Measurements from ENCODE around the gene PDZRN3. TPM values are rescaled to one million over a fixed set of nuclear protein-coding genes. Genes with fewer than 3 reads are reported as not detected.

PDZRN3 gene
- total RNA-seq, 1 donor from 2014 or later, result 3.4 TPM

GRCh38 chr3:73543412-73543811 is 81.3 kb downstream of the PDZRN3 start:
- Histone ChIP-seq H3K27me3 (no peaks in the 10 kb centered on the region), H3K9me3 (ENCODE audit: low read depth) (no peaks in the 10 kb centered on the region), H3K4me3 (no peak overlapping the region), H3K4me1 (no peaks in the 10 kb centered on the region), H3K36me3 (no peaks in the 10 kb centered on the region), H3K4me2 (no peak overlapping the region), H3K9ac (no peak overlapping the region), H2AFZ (replicated peaks) (no peak overlapping the region), H3K79me2 (ENCODE audit: low read depth) (no peaks in the 10 kb centered on the region), H4K20me1 (ENCODE audit: low read depth) (no peaks in the 10 kb centered on the region), H3F3A (ENCODE audit: low read depth) (no peaks in the 10 kb centered on the region), H3K27ac (no peak overlapping the region)
- Mint-ChIP-seq H3K4me1 (peaks cover 9% of the 10 kb centered on the region), H3K36me3 (peaks cover 2% of the 10 kb centered on the region), H3K4me3 (no peak overlapping the region), H3K27ac (no peak overlapping the region), H3K27me3 (ENCODE audit: insufficient read depth, low read depth) (no peaks in the 10 kb centered on the region), H3K9me3 (no peaks in the 10 kb centered on the region)
- TF ChIP-seq EZH2 (IDR thresholded peaks at IDR 0.05) (no peak), EZH2phosphoT487 (IDR thresholded peaks at IDR 0.05) (no peak), CTCF (IDR thresholded peaks at IDR 0.05) (no peak)
- no peak for DNase-seq (ENCODE audit: low spot score)

GRCh38 chr3:73542136-73542535 is 82.6 kb downstream of the PDZRN3 start:
- no peaks in the 10 kb centered on the region for H3K27me3 ChIP-seq
- H3K9me3 ChIP-seq (ENCODE audit: low read depth), result no peaks in the 10 kb centered on the region
- no peaks in the 10 kb centered on the region for H4K20me1 ChIP-seq (ENCODE audit: low read depth)
- Mint-ChIP-seq H3K4me1 (peaks cover 3% of the 10 kb centered on the region), H3K27me3 (ENCODE audit: insufficient read depth, low read depth) (no peaks in the 10 kb centered on the region), H3K4me3 (no peak overlapping the region), H3K27ac (no peak overlapping the region), H3K9me3 (no peaks in the 10 kb centered on the region), H3K36me3 (peaks cover 2% of the 10 kb centered on the region)
- H3K79me2 ChIP-seq (ENCODE audit: low read depth), result no peaks in the 10 kb centered on the region
- H3K4me1 ChIP-seq, result no peaks in the 10 kb centered on the region
- no peaks in the 10 kb centered on the region for H3F3A ChIP-seq (ENCODE audit: low read depth)
- no peak for TF ChIP-seq CTCF (IDR thresholded peaks at IDR 0.05)
- no peak for TF ChIP-seq EZH2phosphoT487 (IDR thresholded peaks at IDR 0.05)
- no peak for TF ChIP-seq EZH2 (IDR thresholded peaks at IDR 0.05)
- no peak for DNase-seq (ENCODE audit: low spot score)
- no peak overlapping the region for H3K4me2 ChIP-seq
- no peak overlapping the region for H3K4me3 ChIP-seq
- no peaks in the 10 kb centered on the region for H3K36me3 ChIP-seq
- no peak overlapping the region for H3K27ac ChIP-seq
- no peak overlapping the region for H2AFZ ChIP-seq (replicated peaks)
- H3K9ac ChIP-seq, result no peak overlapping the region

GRCh38 chr3:73540969-73541740 is 83.6 kb downstream of the PDZRN3 start:
- no peaks in the 10 kb centered on the region for H3K4me1 ChIP-seq
- H3K4me3 ChIP-seq, result no peak overlapping the region
- no peak overlapping the region for H3K27ac ChIP-seq
- Mint-ChIP-seq H3K9me3 (no peaks in the 10 kb centered on the region), H3K4me3 (no peak overlapping the region), H3K36me3 (peaks cover 2% of the 10 kb centered on the region), H3K27ac (no peak overlapping the region), H3K4me1 (peaks cover 2% of the 10 kb centered on the region), H3K27me3 (ENCODE audit: insufficient read depth, low read depth) (no peaks in the 10 kb centered on the region)
- H3K27me3 ChIP-seq, result no peaks in the 10 kb centered on the region
- no peaks in the 10 kb centered on the region for H3F3A ChIP-seq (ENCODE audit: low read depth)
- no peak overlapping the region for H3K4me2 ChIP-seq
- no peaks in the 10 kb centered on the region for H3K9me3 ChIP-seq (ENCODE audit: low read depth)
- no peaks in the 10 kb centered on the region for H4K20me1 ChIP-seq (ENCODE audit: low read depth)
- H3K9ac ChIP-seq, result no peak overlapping the region
- no peaks in the 10 kb centered on the region for H3K36me3 ChIP-seq
- TF ChIP-seq EZH2phosphoT487 (IDR thresholded peaks at IDR 0.05), result no peak
- no peak overlapping the region for H2AFZ ChIP-seq (replicated peaks)
- no peak for DNase-seq (ENCODE audit: low spot score)
- H3K79me2 ChIP-seq (ENCODE audit: low read depth), result no peaks in the 10 kb centered on the region

- H3K9me3 Mint-ChIP-seq, result no peaks in the 10 kb centered on the region
- no peak overlapping the region for H3K27ac ChIP-seq
- H3K9ac ChIP-seq, result no peak overlapping the region
- H3K36me3 Mint-ChIP-seq, result peaks cover 2% of the 10 kb centered on the region
- H3K36me3 ChIP-seq, result no peaks in the 10 kb centered on the region
- H3K4me3 ChIP-seq, result no peak overlapping the region
- H3K27me3 Mint-ChIP-seq (ENCODE audit: insufficient read depth, low read depth), result no peaks in the 10 kb centered on the region
- no peak overlapping the region for H2AFZ ChIP-seq (replicated peaks)
- no peak for DNase-seq (ENCODE audit: low spot score)
- no peak overlapping the region for H3K4me2 ChIP-seq
- H3K27ac Mint-ChIP-seq, result no peak overlapping the region
- peaks cover 2% of the 10 kb centered on the region for H3K4me1 Mint-ChIP-seq
- H4K20me1 ChIP-seq (ENCODE audit: low read depth), result no peaks in the 10 kb centered on the region
- no peaks in the 10 kb centered on the region for H3K79me2 ChIP-seq (ENCODE audit: low read depth)
- H3K4me1 ChIP-seq, result peaks cover 5% of the 10 kb centered on the region
- no peaks in the 10 kb centered on the region for H3K9me3 ChIP-seq (ENCODE audit: low read depth)
- TF ChIP-seq CTCF (IDR thresholded peaks at IDR 0.05) (no peak), EZH2 (IDR thresholded peaks at IDR 0.05) (no peak), EZH2phosphoT487 (IDR thresholded peaks at IDR 0.05) (no peak)
- H3F3A ChIP-seq (ENCODE audit: low read depth), result no peaks in the 10 kb centered on the region
- no peaks in the 10 kb centered on the region for H3K27me3 ChIP-seq
- H3K4me3 Mint-ChIP-seq, result no peak overlapping the region
Observed at GRCh38 chr3:73538486-73538885, 86.3 kb downstream of the PDZRN3 start.
